SH-SY5Y (cell line): ENCODE results near the gene ATM.

Experiments
- GATA2 ChIP-seq: IDR thresholded peaks from 2 replicates; pipeline ENCODE4 v1.6.1; 2011; ENCODE audit warnings: mild to moderate bottlenecking, low read depth, low read length
- GATA3 ChIP-seq: IDR thresholded peaks from 2 replicates; pipeline ENCODE4 v1.6.1; 2011; ENCODE audit warnings: low read depth, mild to moderate bottlenecking, low read length, moderate library complexity

DNA sequence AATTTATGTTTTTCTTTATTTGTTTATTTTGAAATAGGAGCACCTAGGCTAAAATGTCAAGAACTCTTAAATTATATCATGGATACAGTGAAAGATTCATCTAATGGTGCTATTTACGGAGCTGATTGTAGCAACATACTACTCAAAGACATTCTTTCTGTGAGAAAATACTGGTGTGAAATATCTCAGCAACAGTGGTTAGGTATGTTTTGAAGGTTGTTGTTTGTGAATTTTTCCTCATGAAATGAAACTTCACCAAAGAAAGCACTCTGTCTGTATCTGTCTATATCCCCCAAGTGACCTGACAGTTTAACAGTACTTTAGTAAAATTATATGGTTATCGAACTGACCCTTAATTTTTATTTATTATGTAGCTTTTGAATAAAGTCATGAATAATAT is 12.8 kb downstream of the ATM start:
- no peak for TF ChIP-seq GATA3
- no peak for TF ChIP-seq GATA2
